ENCODE results near the gene KCNIP3.

Gene KCNIP3

GRCh38 chr2:95312543-95313201 is 15.5 kb downstream of the KCNIP3 start:
- DNase-seq (ENCODE audit: low read depth): no peak

GRCh38 chr2:95313296-95314131 is 16.4 kb downstream of the KCNIP3 start:
- no peak for DNase-seq (ENCODE audit: low read depth)

- no peak for DNase-seq (ENCODE audit: low read depth)
Observed at GRCh38 chr2:95314598-95314963, 17.4 kb downstream of the KCNIP3 start.

GRCh38 chr2:95314964-95315611 is 17.9 kb downstream of the KCNIP3 start:
- no peak for DNase-seq (ENCODE audit: low read depth)

- no peak for DNase-seq (ENCODE audit: low read depth)
Observed at GRCh38 chr2:95315801-95316411, 18.8 kb downstream of the KCNIP3 start.

GRCh38 chr2:95316466-95317122 is 19.4 kb downstream of the KCNIP3 start:
- no peak for DNase-seq (ENCODE audit: low read depth)

GRCh38 chr2:95317123-95317500 is 20.0 kb downstream of the KCNIP3 start:
- DNase-seq (ENCODE audit: low read depth): no peak

- no peak for DNase-seq (ENCODE audit: low read depth)
Observed at GRCh38 chr2:95317665-95318425, 20.7 kb downstream of the KCNIP3 start.

GRCh38 chr2:95318431-95319220 is 21.5 kb downstream of the KCNIP3 start:
- DNase-seq (ENCODE audit: low read depth): no peak

GRCh38 chr2:95319481-95320343 is 22.6 kb downstream of the KCNIP3 start:
- DNase-seq (ENCODE audit: low read depth): no peak

GRCh38 chr2:95320344-95320712 is 23.2 kb downstream of the KCNIP3 start:
- DNase-seq (ENCODE audit: low read depth): no peak

GRCh38 chr2:95320986-95321767 is 24.0 kb downstream of the KCNIP3 start:
- no peak for DNase-seq (ENCODE audit: low read depth)

- DNase-seq (ENCODE audit: low read depth): no peak
Observed at GRCh38 chr2:95323347-95324155, 26.4 kb downstream of the KCNIP3 start.

- no peak for DNase-seq (ENCODE audit: low read depth)
Observed at GRCh38 chr2:95325026-95325425, 27.9 kb downstream of the KCNIP3 start.

GRCh38 chr2:95325590-95326432 is 28.7 kb downstream of the KCNIP3 start:
- DNase-seq (ENCODE audit: low read depth): no peak

GRCh38 chr2:95326433-95327140 is 29.4 kb downstream of the KCNIP3 start:
- no peak for DNase-seq (ENCODE audit: low read depth)
